MM.1S (cell line): ENCODE measurements around the gene SFXN5.

Experiments used
- DNase-seq: peaks from one replicate; pipeline ENCODE4 v3.0.0-alpha.2; 2015
- H2AFZ ChIP-seq: fragments of 300-600 bp; sonication (generic); 2 replicates; pipeline ENCODE4 v1.6.0; 2016; ENCODE audit warnings: antibody characterized with exemption, low read length
- H3F3A ChIP-seq: fragments of 300-600 bp; sonication (generic); 2 replicates; pipeline ENCODE4 v1.6.1; 2016; ENCODE audit warnings: mild to moderate bottlenecking, antibody characterized with exemption, low read length, moderate library complexity, mixed read lengths; ENCODE audit not compliant: insufficient read depth
- H3K27ac ChIP-seq: fragments of 300-600 bp; sonication (generic); 2 replicates; pipeline ENCODE4 v1.5.1; 2016; ENCODE audit warnings: mild to moderate bottlenecking, low read length
- H3K27me3 ChIP-seq: fragments of 300-600 bp; sonication (generic); replicated peaks from 2 replicates; pipeline ENCODE4 v1.6.0; 2016; ENCODE audit warnings: low read length; ENCODE audit not compliant: insufficient read depth
- H3K36me3 ChIP-seq: fragments of 300-600 bp; sonication (generic); replicated peaks from 2 replicates; pipeline ENCODE4 v1.6.1; 2016; ENCODE audit warnings: mild to moderate bottlenecking, low read length, mixed read lengths; ENCODE audit not compliant: insufficient read depth
- H3K4me1 ChIP-seq: fragments of 300-600 bp; sonication (generic); 2 replicates; pipeline ENCODE4 v1.6.1; 2016; ENCODE audit warnings: low read length, mixed read lengths
- H3K4me2 ChIP-seq: fragments of 300-600 bp; sonication (generic); 2 replicates; pipeline ENCODE4 v1.6.0; 2016; ENCODE audit warnings: low read depth, low read length
- H3K4me3 ChIP-seq: fragments of 300-600 bp; sonication (generic); 2 replicates; pipeline ENCODE4 v1.5.1; 2016; ENCODE audit warnings: low read length, mixed read lengths
- H3K79me2 ChIP-seq: fragments of 300-600 bp; sonication (generic); 2 replicates; pipeline ENCODE4 v1.6.1; 2016; ENCODE audit warnings: mixed run types, low read length, mixed read lengths
- H3K9ac ChIP-seq: fragments of 300-600 bp; sonication (generic); 2 replicates; pipeline ENCODE4 v1.6.1; 2016; ENCODE audit warnings: low read length, mixed read lengths
- H3K9me2 ChIP-seq: fragments of 300-600 bp; sonication (generic); replicated peaks from 2 replicates; pipeline ENCODE4 v1.6.1; 2016; ENCODE audit warnings: mild to moderate bottlenecking, low read length, mixed read lengths; ENCODE audit not compliant: insufficient read depth
- H3K9me3 ChIP-seq: fragments of 300-600 bp; sonication (generic); replicated peaks from 2 replicates; pipeline ENCODE4 v1.6.1; 2016; ENCODE audit warnings: mild to moderate bottlenecking, low read length, mixed read lengths; ENCODE audit not compliant: insufficient read depth
- H4K20me1 ChIP-seq: fragments of 300-600 bp; sonication (generic); 2 replicates; pipeline ENCODE4 v1.6.1; 2016; ENCODE audit warnings: mild to moderate bottlenecking, low read length, moderate library complexity, mixed read lengths; ENCODE audit not compliant: insufficient read depth
- EZH2 ChIP-seq: fragments of 300-600 bp; sonication (generic); optimal IDR thresholded peaks from 2 replicates; pipeline ENCODE3; 2017; ENCODE audit warnings: low read depth, mild to moderate bottlenecking, antibody characterized with exemption, low read length, mixed read lengths
- EZH2phosphoT487 ChIP-seq: fragments of 300-600 bp; sonication (generic); IDR thresholded peaks from 2 replicates; pipeline ENCODE4 v1.6.1; 2018; ENCODE audit warnings: antibody characterized with exemption, low read length
- TF ChIP-seq, protein P1 (sequence below): fragments of 300-600 bp; sonication (generic); IDR thresholded peaks from 2 replicates; pipeline ENCODE4 v1.5.1; 2016; ENCODE audit warnings: antibody characterized with exemption, low read length, mixed read lengths

SFXN5 gene

DNA sequence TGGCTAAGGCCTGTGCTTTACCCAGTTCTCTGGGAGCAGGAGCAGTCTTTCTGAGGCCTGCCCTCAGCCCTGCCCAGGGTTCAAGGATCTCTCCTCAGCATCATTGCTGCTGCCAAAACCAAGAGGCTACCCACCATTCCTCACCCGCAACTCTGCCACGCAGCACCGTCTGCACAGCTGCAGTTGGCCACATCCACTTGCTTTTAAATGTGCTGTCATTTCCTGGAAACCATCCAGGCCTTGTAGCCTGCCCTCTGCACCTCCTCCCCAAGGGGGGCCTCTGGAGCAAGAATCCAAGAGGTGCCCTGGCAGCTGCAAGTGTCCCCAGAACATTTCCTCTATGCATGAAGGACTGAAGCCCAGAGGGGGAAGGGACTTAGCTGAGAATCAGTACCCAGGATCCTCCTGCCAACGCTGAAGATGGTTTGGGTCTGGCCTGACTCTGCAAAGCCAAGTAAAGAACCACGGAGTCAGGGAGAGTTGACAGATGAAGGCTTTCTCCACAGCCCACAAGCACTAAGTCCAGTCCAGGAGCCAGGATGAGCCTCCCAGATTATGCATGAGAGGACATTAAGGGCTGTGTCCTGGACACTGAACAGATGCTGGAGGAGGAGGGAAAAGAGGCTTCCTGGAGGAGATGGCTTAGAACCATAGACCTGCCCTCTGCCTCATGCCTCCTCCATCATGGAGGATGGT lies 139.3 kb downstream of the SFXN5 start:
- no peak overlapping the region for H2AFZ ChIP-seq
- H3K9ac ChIP-seq: no peak overlapping the region
- H3K4me2 ChIP-seq: no peak overlapping the region
- no peaks in the 10 kb centered on the region for H3K9me3 ChIP-seq
- no peaks in the 10 kb centered on the region for H3K9me2 ChIP-seq
- no peaks in the 10 kb centered on the region for H4K20me1 ChIP-seq
- H3K4me3 ChIP-seq: no peak overlapping the region
- H3F3A ChIP-seq: no peaks in the 10 kb centered on the region
- no peak overlapping the region for H3K27ac ChIP-seq
- peaks cover 2% of the 10 kb centered on the region; the same call in 1 of the 2 replicates for H3K27me3 ChIP-seq
- TF ChIP-seq EZH2: no peak
- TF ChIP-seq, protein P1, sequence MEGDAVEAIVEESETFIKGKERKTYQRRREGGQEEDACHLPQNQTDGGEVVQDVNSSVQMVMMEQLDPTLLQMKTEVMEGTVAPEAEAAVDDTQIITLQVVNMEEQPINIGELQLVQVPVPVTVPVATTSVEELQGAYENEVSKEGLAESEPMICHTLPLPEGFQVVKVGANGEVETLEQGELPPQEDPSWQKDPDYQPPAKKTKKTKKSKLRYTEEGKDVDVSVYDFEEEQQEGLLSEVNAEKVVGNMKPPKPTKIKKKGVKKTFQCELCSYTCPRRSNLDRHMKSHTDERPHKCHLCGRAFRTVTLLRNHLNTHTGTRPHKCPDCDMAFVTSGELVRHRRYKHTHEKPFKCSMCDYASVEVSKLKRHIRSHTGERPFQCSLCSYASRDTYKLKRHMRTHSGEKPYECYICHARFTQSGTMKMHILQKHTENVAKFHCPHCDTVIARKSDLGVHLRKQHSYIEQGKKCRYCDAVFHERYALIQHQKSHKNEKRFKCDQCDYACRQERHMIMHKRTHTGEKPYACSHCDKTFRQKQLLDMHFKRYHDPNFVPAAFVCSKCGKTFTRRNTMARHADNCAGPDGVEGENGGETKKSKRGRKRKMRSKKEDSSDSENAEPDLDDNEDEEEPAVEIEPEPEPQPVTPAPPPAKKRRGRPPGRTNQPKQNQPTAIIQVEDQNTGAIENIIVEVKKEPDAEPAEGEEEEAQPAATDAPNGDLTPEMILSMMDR: no peak
- TF ChIP-seq EZH2phosphoT487: no peak
- H3K4me1 ChIP-seq: no peaks in the 10 kb centered on the region
- H3K36me3 ChIP-seq: no peaks in the 10 kb centered on the region
- no peak for DNase-seq
- H3K79me2 ChIP-seq: no peaks in the 10 kb centered on the region

DNA sequence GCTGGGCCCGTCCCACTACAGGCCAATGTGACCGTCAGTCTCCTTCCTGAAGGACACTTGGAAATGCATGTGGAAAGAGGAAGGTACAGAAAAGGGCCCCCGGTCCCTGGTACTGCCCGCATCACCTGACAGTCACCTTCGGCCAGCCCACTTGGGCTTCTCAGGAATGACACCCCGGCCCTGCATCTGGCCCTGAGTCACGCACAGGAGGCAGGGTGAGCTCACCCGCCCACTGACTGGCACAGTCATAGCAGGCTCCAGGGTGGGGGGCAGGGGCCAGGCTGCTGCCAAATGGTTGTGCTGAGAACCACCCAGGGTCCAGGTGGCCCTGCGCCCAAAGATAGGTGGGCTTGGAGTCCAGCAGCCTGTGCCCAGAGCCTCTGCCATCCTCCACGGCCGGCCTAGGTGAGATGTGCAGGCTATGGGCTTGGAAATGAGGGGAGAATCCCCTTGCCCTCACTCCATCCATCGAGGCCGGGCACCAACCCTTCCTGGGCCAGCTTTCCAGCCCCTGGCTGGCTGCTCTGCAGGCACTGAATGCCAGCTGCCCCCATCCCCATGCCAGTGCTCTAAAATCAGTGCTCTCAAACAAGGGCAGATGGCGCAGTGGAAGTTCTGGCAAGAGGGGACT lies 140.1 kb downstream of the SFXN5 start:
- H2AFZ ChIP-seq: no peak overlapping the region
- no peak overlapping the region for H3K4me3 ChIP-seq
- H3K36me3 ChIP-seq: no peaks in the 10 kb centered on the region
- no peaks in the 10 kb centered on the region for H3K79me2 ChIP-seq
- H4K20me1 ChIP-seq: no peaks in the 10 kb centered on the region
- no peaks in the 10 kb centered on the region for H3K4me1 ChIP-seq
- no peaks in the 10 kb centered on the region for H3K9me3 ChIP-seq
- H3K9me2 ChIP-seq: no peaks in the 10 kb centered on the region
- TF ChIP-seq EZH2 (no peak), EZH2phosphoT487 (no peak)
- H3K27ac ChIP-seq: no peak overlapping the region
- no peak overlapping the region for H3K9ac ChIP-seq
- no peak for DNase-seq
- no peaks in the 10 kb centered on the region for H3F3A ChIP-seq
- H3K27me3 ChIP-seq: peaks cover 10% of the 10 kb centered on the region
- H3K4me2 ChIP-seq: no peak overlapping the region

DNA sequence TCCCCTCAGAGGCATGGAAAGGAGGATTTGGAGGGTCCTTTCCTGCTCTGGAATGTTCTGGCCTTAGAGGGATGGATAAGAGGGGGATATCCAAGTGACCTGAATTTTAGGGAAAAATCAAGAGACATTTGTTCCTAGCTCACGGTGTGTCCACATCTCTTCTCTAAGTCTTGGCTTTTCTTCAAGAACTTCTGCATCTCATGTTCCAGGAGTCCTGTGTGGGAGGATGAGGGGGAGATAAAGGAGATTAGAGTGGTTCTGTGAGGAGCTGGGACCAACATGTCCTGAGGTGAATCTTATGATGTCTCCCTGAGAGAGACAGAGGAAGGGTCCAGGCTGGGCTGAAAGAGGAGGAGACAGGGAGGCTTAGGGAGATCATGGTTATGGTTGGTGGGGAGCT lies 142.5 kb downstream of the SFXN5 start:
- no peak overlapping the region for H3K9ac ChIP-seq
- no peak for DNase-seq
- H2AFZ ChIP-seq: no peak overlapping the region
- TF ChIP-seq, protein P1: no peak
- TF ChIP-seq EZH2phosphoT487 (no peak), EZH2 (no peak)
- H3K9me2 ChIP-seq: no peaks in the 10 kb centered on the region
- H3K27ac ChIP-seq: no peak overlapping the region
- no peaks in the 10 kb centered on the region for H3K9me3 ChIP-seq
- H3K4me3 ChIP-seq: no peak overlapping the region
- peaks cover 34% of the 10 kb centered on the region for H3K27me3 ChIP-seq
- no peaks in the 10 kb centered on the region for H3K79me2 ChIP-seq
- H3F3A ChIP-seq: no peaks in the 10 kb centered on the region
- H4K20me1 ChIP-seq: no peaks in the 10 kb centered on the region
- no peaks in the 10 kb centered on the region for H3K36me3 ChIP-seq
- no peaks in the 10 kb centered on the region for H3K4me1 ChIP-seq
- H3K4me2 ChIP-seq: no peak overlapping the region
